ENCODE data around the gene PXMP4.

PXMP4 gene

GRCh38 chr20:33656783-33657703 lies 63.1 kb downstream of the PXMP4 start:
- no peak for DNase-seq (ENCODE audit: low spot score)
- in situ Hi-C loops (cut with MboI; ENCODE audit: low sequenced_read_pairs, unreplicated experiment) = no loop called here
- TF ChIP-seq, protein P1, sequence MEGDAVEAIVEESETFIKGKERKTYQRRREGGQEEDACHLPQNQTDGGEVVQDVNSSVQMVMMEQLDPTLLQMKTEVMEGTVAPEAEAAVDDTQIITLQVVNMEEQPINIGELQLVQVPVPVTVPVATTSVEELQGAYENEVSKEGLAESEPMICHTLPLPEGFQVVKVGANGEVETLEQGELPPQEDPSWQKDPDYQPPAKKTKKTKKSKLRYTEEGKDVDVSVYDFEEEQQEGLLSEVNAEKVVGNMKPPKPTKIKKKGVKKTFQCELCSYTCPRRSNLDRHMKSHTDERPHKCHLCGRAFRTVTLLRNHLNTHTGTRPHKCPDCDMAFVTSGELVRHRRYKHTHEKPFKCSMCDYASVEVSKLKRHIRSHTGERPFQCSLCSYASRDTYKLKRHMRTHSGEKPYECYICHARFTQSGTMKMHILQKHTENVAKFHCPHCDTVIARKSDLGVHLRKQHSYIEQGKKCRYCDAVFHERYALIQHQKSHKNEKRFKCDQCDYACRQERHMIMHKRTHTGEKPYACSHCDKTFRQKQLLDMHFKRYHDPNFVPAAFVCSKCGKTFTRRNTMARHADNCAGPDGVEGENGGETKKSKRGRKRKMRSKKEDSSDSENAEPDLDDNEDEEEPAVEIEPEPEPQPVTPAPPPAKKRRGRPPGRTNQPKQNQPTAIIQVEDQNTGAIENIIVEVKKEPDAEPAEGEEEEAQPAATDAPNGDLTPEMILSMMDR (IDR thresholded peaks at IDR 0.05; ENCODE audit: borderline replicate concordance, control extremely low read depth, extremely low read depth, insufficient read depth, missing control alignments) = no peak

- TF ChIP-seq, protein P1 (IDR thresholded peaks at IDR 0.05; ENCODE audit: borderline replicate concordance, control extremely low read depth, extremely low read depth, insufficient read depth, missing control alignments) = no peak
- in situ Hi-C loops (cut with MboI; ENCODE audit: low sequenced_read_pairs, unreplicated experiment) = no loop called here
- DNase-seq (ENCODE audit: low spot score) = no peak
These were observed 63.9 kb downstream of the PXMP4 start for GRCh38 chr20:33656010-33656782.

DNA sequence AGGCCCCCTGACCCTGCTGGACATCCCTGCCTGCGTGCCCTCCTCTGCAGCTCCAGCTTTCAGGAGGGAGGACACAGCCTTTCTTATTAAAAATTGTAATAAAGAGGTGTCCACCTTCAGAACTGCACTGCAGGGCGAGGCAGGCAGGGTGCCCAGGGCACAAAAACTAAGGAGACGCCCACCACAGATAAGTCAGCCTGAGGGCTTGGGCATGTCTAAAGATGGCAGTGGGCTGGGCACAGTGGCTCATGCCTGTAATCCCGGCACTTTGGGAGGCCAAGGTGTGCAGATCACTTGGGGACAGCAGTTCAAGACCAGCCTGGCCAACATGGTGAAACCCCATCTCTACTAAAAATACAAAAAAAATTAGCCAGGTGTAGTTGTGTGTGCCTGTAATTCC lies 64.9 kb downstream of the PXMP4 start:
- no peak for DNase-seq (ENCODE audit: low spot score)
- TF ChIP-seq, protein P1 (IDR thresholded peaks at IDR 0.05; ENCODE audit: borderline replicate concordance, control extremely low read depth, extremely low read depth, insufficient read depth, missing control alignments) = no peak
- in situ Hi-C loops (cut with MboI; ENCODE audit: low sequenced_read_pairs, unreplicated experiment) = no loop called here

GRCh38 chr20:33654680-33655161 lies 65.4 kb downstream of the PXMP4 start:
- no peak for DNase-seq (ENCODE audit: low spot score)
- in situ Hi-C loops (cut with MboI; ENCODE audit: low sequenced_read_pairs, unreplicated experiment) = no loop called here
- TF ChIP-seq, protein P1 (IDR thresholded peaks at IDR 0.05; ENCODE audit: borderline replicate concordance, control extremely low read depth, extremely low read depth, insufficient read depth, missing control alignments) = no peak

DNA sequence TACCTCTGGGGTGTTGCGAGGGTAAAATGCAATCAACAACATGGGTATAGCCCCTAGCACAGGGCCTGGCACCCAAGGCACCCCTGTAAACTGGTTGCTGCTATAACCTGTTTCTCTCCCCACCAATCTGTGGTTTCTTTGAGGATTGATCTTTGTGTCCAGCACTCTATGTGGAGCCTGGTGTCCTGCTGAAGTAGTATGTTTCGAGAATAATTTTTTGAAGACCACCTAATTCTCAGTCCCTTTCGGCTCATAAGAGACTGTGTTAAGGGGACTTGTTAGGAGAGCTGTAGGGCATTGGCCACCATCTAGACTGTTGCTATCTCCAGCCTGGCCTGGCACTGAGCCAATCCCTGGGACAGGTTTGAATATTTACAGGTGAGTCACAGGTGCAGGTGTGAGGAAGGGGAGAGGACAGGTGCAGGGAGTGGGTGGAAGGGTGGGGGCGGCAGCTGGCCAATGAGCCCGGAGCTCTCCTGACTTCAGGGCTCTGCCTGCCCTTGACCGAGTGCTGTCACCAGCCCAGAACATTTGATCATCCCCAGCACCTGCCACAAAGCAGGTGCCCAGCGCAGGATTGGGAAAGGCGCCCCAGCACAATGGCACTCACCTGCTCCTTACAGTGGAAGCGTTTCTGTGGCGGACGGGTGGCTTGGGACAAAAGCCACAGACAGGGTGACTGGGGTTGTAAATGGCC lies 66.1 kb downstream of the PXMP4 start:
- in situ Hi-C loops (cut with MboI; ENCODE audit: low sequenced_read_pairs, unreplicated experiment) = no loop called here
- TF ChIP-seq, protein P1 (IDR thresholded peaks at IDR 0.05; ENCODE audit: borderline replicate concordance, control extremely low read depth, extremely low read depth, insufficient read depth, missing control alignments) = no peak
- DNase-seq (ENCODE audit: low spot score) = no peak
